SK-N-SH (cell line): ENCODE results near the gene ONECUT1. TPM values are rescaled to one million over a fixed set of nuclear protein-coding genes. Genes with fewer than 3 reads are reported as not detected.

Experiments
- CTCF ChIA-PET: fragments of 300-600, 350-600 bp; formaldehyde crosslinking; extraction: SDS; loops from one replicate; lab custom pipeline; 2021; lab: Yijun Ruan, JAX
- POLR2A ChIA-PET: fragments of 350-600 bp; sonication (Branson Sonifier 250); formaldehyde crosslinking; extraction: SDS; loops from one replicate; lab custom pipeline; 2020; ENCODE audit warnings: antibody characterized with exemption, inconsistent platforms; lab: Yijun Ruan, JAX
- DNase-seq: peaks from one replicate; pipeline ENCODE4 v3.0.0; 2012
- H2AFZ ChIP-seq: fragments of 200-600 bp; sonication (generic); 2 replicates; pipeline ENCODE4 v1.8.1; 2016; ENCODE audit warnings: antibody characterized with exemption, mild to moderate bottlenecking, low read depth
- H3F3A ChIP-seq: fragments of 200-600 bp; sonication (generic); replicated peaks from 2 replicates; pipeline ENCODE3; 2016; ENCODE audit warnings: antibody characterized with exemption, mild to moderate bottlenecking; ENCODE audit not compliant: insufficient read depth
- H3K27ac ChIP-seq, 2 experiments: fragments of 200-500 bp in 1 of 2; fragments of 200-600 bp in 1 of 2; sonication (Bioruptor generic) in 1 of 2; sonication (generic), shearing (Covaris generic) in 1 of 2; 2 replicates each; pipeline versions ENCODE4 v1.5.1 to v1.6.1; 2014 to 2016; ENCODE audit warnings: low read depth in 2 of 2, inconsistent platforms in 1 of 2, low read length in 1 of 2, mild to moderate bottlenecking in 1 of 2, mixed read lengths in 1 of 2
- H3K27me3 ChIP-seq: fragments of 200-600 bp; sonication (generic), shearing (Covaris generic); 2 replicates; pipeline ENCODE4 v1.6.1; 2016; ENCODE audit warnings: mixed run types; ENCODE audit not compliant: insufficient read depth
- H3K36me3 ChIP-seq, 2 experiments: fragments of 200-500 bp in 1 of 2; fragments of 200-600 bp in 1 of 2; sonication (Bioruptor generic) in 1 of 2; sonication (generic) in 1 of 2; replicated peaks in 1 of 2; 2 replicates each; pipeline versions ENCODE3 to v1.5.1; 2014 to 2016; ENCODE audit warnings: low read length in 1 of 2, mild to moderate bottlenecking in 1 of 2; ENCODE audit not compliant: insufficient read depth in 2 of 2, control insufficient read depth in 1 of 2
- H3K4me1 ChIP-seq, 2 experiments: fragments of 200-500 bp in 1 of 2; fragments of 200-600 bp in 1 of 2; sonication (Bioruptor generic) in 1 of 2; sonication (generic), shearing (Covaris generic) in 1 of 2; 2 replicates each; pipeline versions ENCODE4 v1.5.1 to v1.6.1; 2014 to 2016; ENCODE audit warnings: low read depth in 1 of 2, low read length in 1 of 2, mixed run types in 1 of 2; ENCODE audit not compliant: insufficient read depth in 2 of 2, control insufficient read depth in 1 of 2
- H3K4me2 ChIP-seq: fragments of 200-600 bp; sonication (generic), shearing (Covaris generic); 2 replicates; pipeline ENCODE4 v1.6.1; 2017; ENCODE audit warnings: mixed run types
- H3K4me3 ChIP-seq, 2 experiments: fragments of 200-500 bp in 1 of 2; fragments of 200-600 bp in 1 of 2; sonication (Bioruptor generic) in 1 of 2; sonication (generic), shearing (Covaris generic) in 1 of 2; 2 replicates each; pipeline versions ENCODE4 v1.5.1 to v1.8.1; 2014 to 2016; ENCODE audit warnings: low read depth in 2 of 2, inconsistent platforms in 1 of 2, low read length in 1 of 2, mild to moderate bottlenecking in 1 of 2, mixed read lengths in 1 of 2, moderate library complexity in 1 of 2
- H3K79me2 ChIP-seq: fragments of 200-600 bp; sonication (generic); 2 replicates; pipeline ENCODE4 v1.8.1; 2017; ENCODE audit warnings: mild to moderate bottlenecking; ENCODE audit not compliant: insufficient read depth
- H3K9ac ChIP-seq: fragments of 200-600 bp; sonication (generic); 2 replicates; pipeline ENCODE4 v1.6.1; 2017; ENCODE audit warnings: mixed run types
- H3K9me2 ChIP-seq: fragments of 200-600 bp; sonication (generic); 2 replicates; pipeline ENCODE4 v1.6.1; 2017; ENCODE audit warnings: mixed run types
- H3K9me3 ChIP-seq: fragments of 200-600 bp; sonication (generic); 2 replicates; pipeline ENCODE4 v1.6.1; 2017; ENCODE audit warnings: mixed run types, mild to moderate bottlenecking, moderate library complexity
- H4K20me1 ChIP-seq: fragments of 200-600 bp; sonication (generic); 2 replicates; pipeline ENCODE4 v1.6.1; 2017; ENCODE audit warnings: mild to moderate bottlenecking, mixed run types; ENCODE audit not compliant: insufficient read depth
- EP300 ChIP-seq, 2 experiments: IDR thresholded peaks; 2 replicates each; pipeline versions ENCODE4 v1.4.0 to v1.6.1; 2012; ENCODE audit warnings: borderline replicate concordance in 1 of 2, low read depth in 1 of 2, low read length in 1 of 2
- FOXM1 ChIP-seq: IDR thresholded peaks from 2 replicates; pipeline ENCODE4 v1.4.0; 2012; ENCODE audit warnings: low read depth, mild to moderate bottlenecking
- JUND ChIP-seq: IDR thresholded peaks from 2 replicates; pipeline ENCODE4 v1.4.0; 2012
- MXI1 ChIP-seq: IDR thresholded peaks from 2 replicates; pipeline ENCODE4 v1.6.1; 2012; ENCODE audit warnings: mild to moderate bottlenecking, low read depth, low read length, improper control_type of control experiment
- NFIC ChIP-seq: IDR thresholded peaks from 2 replicates; pipeline ENCODE4 v1.4.0; 2012; ENCODE audit warnings: borderline replicate concordance
- NRF1 ChIP-seq: IDR thresholded peaks from 2 replicates; pipeline ENCODE4 v1.6.1; 2012; ENCODE audit warnings: low read depth, mild to moderate bottlenecking, low read length
- POLR2AphosphoS5 ChIP-seq: IDR thresholded peaks from 2 replicates; pipeline ENCODE4 v1.6.1; 2012; ENCODE audit warnings: low read depth, low read length
- SIN3A ChIP-seq: IDR thresholded peaks from 2 replicates; pipeline ENCODE4 v1.6.1; 2012; ENCODE audit warnings: low read depth, mild to moderate bottlenecking, low read length, moderate library complexity, borderline replicate concordance
- TCF12 ChIP-seq: IDR thresholded peaks from 2 replicates; pipeline ENCODE4 v1.4.0; 2012
- TEAD4 ChIP-seq: IDR thresholded peaks from 2 replicates; pipeline ENCODE4 v1.4.0; 2012; ENCODE audit warnings: mild to moderate bottlenecking, borderline replicate concordance; ENCODE audit not compliant: insufficient read depth
- WGBS: methylation state at CpG from one replicate; pipeline ENCODE4 v1.1.6; 2017; ENCODE audit warnings: low lambda C conversion rate; 5-methylcytosine and 5-hydroxymethylcytosine counted together
- polyA plus RNA-seq, 3 experiments: library from polyadenylated mRNA; depleted of rRNA; stranded (reverse); fragments of >200 nt; gene quantifications; 2 replicates each; pipeline ENCODE4 v1.2.3, GENCODE V29; 2012
- TF ChIP-seq, protein P1 (sequence below): IDR thresholded peaks from 2 replicates; pipeline ENCODE4 v1.6.1; 2012; ENCODE audit warnings: mild to moderate bottlenecking, low read depth, low read length, moderate library complexity
- TF ChIP-seq, protein P2 (sequence below): IDR thresholded peaks from 2 replicates; pipeline ENCODE4 v1.4.0; 2012; ENCODE audit warnings: low read depth
- TF ChIP-seq, protein P3 (sequence below): IDR thresholded peaks from 2 replicates; pipeline ENCODE4; 2012
- TF ChIP-seq, protein P4 (sequence below): IDR thresholded peaks from 2 replicates; pipeline ENCODE4 v1.4.0; 2012; ENCODE audit warnings: low read depth, borderline replicate concordance
- TF ChIP-seq, protein P5 (sequence below): IDR thresholded peaks from 2 replicates; pipeline ENCODE4 v1.4.0; 2012; ENCODE audit warnings: low read depth, borderline replicate concordance

The ONECUT1 gene
- polyA plus RNA-seq, 1 of the 3 experiments (the other 2 are of a cell fraction): not detected

DNA sequence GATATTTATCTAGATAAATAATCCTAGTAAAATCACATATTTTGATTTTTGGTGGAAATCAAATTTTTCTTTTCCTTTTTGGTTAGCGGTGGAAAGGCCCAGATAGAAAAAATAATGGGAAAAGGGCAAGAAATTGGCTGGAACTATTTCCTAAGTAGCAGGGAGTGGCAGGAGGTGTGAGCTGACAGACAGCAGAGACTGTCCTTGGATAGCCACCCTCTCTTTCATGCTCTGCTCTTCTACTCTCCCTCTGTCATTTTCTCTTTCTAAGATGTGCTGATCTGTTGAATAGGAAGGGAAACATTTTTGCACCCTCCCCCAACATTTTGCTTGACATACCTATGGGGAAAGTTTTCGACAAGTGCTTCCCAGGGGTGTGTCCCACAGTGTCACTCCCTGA is 18.9 kb upstream of the ONECUT1 start:
- Histone ChIP-seq H3K4me1 (no peaks in the 10 kb centered on the region; a peak in 1 of 4 replicates), H3K4me2 (no peak overlapping the region), H3K9ac (no peak overlapping the region), H3K79me2 (no peaks in the 10 kb centered on the region), H3F3A (no peaks in the 10 kb centered on the region), H3K4me3 (no peak overlapping the region), H3K27ac (no peak overlapping the region), H3K9me2 (no peaks in the 10 kb centered on the region), H3K36me3 (no peaks in the 10 kb centered on the region), H3K27me3 (peaks cover 61% of the 10 kb centered on the region), H2AFZ (no peak overlapping the region), H3K9me3 (no peaks in the 10 kb centered on the region)
- no peak for DNase-seq
- WGBS: 2% methylated on average over 2 of the region's 2 CpGs
- POLR2A ChIA-PET: no interaction called here
- no peak for TF ChIP-seq POLR2AphosphoS5
- TF ChIP-seq NRF1: no peak
- TF ChIP-seq, protein P1, sequence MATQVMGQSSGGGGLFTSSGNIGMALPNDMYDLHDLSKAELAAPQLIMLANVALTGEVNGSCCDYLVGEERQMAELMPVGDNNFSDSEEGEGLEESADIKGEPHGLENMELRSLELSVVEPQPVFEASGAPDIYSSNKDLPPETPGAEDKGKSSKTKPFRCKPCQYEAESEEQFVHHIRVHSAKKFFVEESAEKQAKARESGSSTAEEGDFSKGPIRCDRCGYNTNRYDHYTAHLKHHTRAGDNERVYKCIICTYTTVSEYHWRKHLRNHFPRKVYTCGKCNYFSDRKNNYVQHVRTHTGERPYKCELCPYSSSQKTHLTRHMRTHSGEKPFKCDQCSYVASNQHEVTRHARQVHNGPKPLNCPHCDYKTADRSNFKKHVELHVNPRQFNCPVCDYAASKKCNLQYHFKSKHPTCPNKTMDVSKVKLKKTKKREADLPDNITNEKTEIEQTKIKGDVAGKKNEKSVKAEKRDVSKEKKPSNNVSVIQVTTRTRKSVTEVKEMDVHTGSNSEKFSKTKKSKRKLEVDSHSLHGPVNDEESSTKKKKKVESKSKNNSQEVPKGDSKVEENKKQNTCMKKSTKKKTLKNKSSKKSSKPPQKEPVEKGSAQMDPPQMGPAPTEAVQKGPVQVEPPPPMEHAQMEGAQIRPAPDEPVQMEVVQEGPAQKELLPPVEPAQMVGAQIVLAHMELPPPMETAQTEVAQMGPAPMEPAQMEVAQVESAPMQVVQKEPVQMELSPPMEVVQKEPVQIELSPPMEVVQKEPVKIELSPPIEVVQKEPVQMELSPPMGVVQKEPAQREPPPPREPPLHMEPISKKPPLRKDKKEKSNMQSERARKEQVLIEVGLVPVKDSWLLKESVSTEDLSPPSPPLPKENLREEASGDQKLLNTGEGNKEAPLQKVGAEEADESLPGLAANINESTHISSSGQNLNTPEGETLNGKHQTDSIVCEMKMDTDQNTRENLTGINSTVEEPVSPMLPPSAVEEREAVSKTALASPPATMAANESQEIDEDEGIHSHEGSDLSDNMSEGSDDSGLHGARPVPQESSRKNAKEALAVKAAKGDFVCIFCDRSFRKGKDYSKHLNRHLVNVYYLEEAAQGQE: no peak
- TF ChIP-seq TEAD4: no peak
- TF ChIP-seq, all 33 proteins: peak for 0
- CTCF ChIA-PET: no interaction called here
- H4K20me1 ChIP-seq: no peaks in the 10 kb centered on the region

DNA sequence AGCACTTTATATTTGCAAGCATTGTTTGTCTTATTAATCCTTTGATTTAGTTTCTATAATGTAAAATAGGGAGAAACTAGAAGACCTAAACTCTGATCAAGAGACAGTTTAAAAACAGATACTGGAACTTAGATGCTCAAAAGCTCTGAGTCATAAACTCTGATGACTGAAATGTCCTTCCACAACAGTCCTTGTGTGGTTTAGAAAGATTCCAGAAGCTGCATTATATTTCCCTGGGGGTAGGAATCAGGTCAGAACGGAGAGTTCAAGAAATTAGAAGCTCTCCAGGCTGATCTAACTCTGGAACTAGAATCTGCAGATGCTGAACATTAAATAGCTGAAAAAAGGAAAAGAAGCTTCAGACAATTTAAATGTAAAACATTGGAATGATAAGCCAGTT is 18.3 kb upstream of the ONECUT1 start:
- Histone ChIP-seq H3K9me2 (no peaks in the 10 kb centered on the region), H3K4me1 (no peaks in the 10 kb centered on the region; a peak in 2 of 4 replicates), H4K20me1 (no peaks in the 10 kb centered on the region), H3K4me2 (no peak overlapping the region), H3K27me3 (peaks cover 67% of the 10 kb centered on the region), H3K4me3 (no peak overlapping the region), H3K79me2 (no peaks in the 10 kb centered on the region), H3K9me3 (no peaks in the 10 kb centered on the region), H3K9ac (no peak overlapping the region), H3F3A (no peaks in the 10 kb centered on the region), H2AFZ (no peak overlapping the region), H3K36me3 (no peaks in the 10 kb centered on the region), H3K27ac (no peak overlapping the region)
- CTCF ChIA-PET: no interaction called here
- TF ChIP-seq EP300 (IDR thresholded peaks at IDR 0.05; ENCODE audit: borderline replicate concordance in 1 of 2, low read depth in 1 of 2, low read length in 1 of 2) (no peak), FOXM1 (no peak), TCF12 (no peak), NFIC (no peak), NRF1 (no peak), MXI1 (no peak), JUND (no peak), POLR2AphosphoS5 (no peak), SIN3A (no peak)
- TF ChIP-seq, protein P2, sequence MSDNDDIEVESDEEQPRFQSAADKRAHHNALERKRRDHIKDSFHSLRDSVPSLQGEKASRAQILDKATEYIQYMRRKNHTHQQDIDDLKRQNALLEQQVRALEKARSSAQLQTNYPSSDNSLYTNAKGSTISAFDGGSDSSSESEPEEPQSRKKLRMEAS: no peak
- TF ChIP-seq, protein P3, sequence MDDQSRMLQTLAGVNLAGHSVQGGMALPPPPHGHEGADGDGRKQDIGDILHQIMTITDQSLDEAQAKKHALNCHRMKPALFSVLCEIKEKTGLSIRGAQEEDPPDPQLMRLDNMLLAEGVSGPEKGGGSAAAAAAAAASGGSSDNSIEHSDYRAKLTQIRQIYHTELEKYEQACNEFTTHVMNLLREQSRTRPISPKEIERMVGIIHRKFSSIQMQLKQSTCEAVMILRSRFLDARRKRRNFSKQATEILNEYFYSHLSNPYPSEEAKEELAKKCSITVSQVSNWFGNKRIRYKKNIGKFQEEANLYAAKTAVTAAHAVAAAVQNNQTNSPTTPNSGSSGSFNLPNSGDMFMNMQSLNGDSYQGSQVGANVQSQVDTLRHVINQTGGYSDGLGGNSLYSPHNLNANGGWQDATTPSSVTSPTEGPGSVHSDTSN: no peak
- TF ChIP-seq, protein P1: no peak
- TF ChIP-seq, protein P4, sequence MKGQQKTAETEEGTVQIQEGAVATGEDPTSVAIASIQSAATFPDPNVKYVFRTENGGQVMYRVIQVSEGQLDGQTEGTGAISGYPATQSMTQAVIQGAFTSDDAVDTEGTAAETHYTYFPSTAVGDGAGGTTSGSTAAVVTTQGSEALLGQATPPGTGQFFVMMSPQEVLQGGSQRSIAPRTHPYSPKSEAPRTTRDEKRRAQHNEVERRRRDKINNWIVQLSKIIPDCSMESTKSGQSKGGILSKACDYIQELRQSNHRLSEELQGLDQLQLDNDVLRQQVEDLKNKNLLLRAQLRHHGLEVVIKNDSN: no peak
- TF ChIP-seq, protein P5, sequence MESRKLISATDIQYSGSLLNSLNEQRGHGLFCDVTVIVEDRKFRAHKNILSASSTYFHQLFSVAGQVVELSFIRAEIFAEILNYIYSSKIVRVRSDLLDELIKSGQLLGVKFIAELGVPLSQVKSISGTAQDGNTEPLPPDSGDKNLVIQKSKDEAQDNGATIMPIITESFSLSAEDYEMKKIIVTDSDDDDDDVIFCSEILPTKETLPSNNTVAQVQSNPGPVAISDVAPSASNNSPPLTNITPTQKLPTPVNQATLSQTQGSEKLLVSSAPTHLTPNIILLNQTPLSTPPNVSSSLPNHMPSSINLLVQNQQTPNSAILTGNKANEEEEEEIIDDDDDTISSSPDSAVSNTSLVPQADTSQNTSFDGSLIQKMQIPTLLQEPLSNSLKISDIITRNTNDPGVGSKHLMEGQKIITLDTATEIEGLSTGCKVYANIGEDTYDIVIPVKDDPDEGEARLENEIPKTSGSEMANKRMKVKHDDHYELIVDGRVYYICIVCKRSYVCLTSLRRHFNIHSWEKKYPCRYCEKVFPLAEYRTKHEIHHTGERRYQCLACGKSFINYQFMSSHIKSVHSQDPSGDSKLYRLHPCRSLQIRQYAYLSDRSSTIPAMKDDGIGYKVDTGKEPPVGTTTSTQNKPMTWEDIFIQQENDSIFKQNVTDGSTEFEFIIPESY: no peak
- WGBS: 0% methylated on average over 1 of the region's 1 CpG
- POLR2A ChIA-PET: no interaction called here
- no peak for DNase-seq
